Astrocyte (in vitro differentiated cells and primary cell): ENCODE results near the gene CLDN6.

Experiments used
- CTCF ChIP-seq: IDR thresholded peaks from 2 replicates; pipeline ENCODE4 v1.5.1; 2011; ENCODE audit warnings: low read depth, mild to moderate bottlenecking, inconsistent platforms, low read length, moderate library complexity; ENCODE audit not compliant: insufficient read depth
- EZH2 ChIP-seq: IDR thresholded peaks from 2 replicates; pipeline ENCODE4 v1.6.1; 2012; ENCODE audit warnings: mild to moderate bottlenecking, low read length, inconsistent platforms; ENCODE audit not compliant: insufficient read depth

- TF ChIP-seq CTCF (no peak), EZH2 (no peak)
Observed at GRCh38 chr16:2981177-2981898, 36.6 kb downstream of the CLDN6 start.
